Colonic mucosa (tissue), 4 donors: ENCODE results near the gene TRAPPC2B. TPM values are rescaled to one million over a fixed set of nuclear protein-coding genes. Genes with fewer than 3 reads are reported as not detected.
"Not testable (repeated sequence)": the region's sequence is repeated elsewhere in the genome, so short reads cannot be mapped to it uniquely, and the experiment has no call there.

Experiments used
- DNase-seq: peaks from one replicate; pipeline ENCODE4 v3.0.0-alpha.2; 2020
- H3K27ac ChIP-seq: fragments of 200-600 bp; one replicate; pipeline ENCODE4 v1.8.0; 2021
- H3K27me3 ChIP-seq: fragments of 200-600 bp; one replicate; pipeline ENCODE4 v1.8.0; 2021
- H3K36me3 ChIP-seq: fragments of 200-600 bp; one replicate; pipeline ENCODE4 v1.8.0; 2021
- H3K4me1 ChIP-seq: fragments of 200-600 bp; one replicate; pipeline ENCODE4 v1.8.0; 2021; ENCODE audit warnings: mild to moderate bottlenecking
- H3K4me3 ChIP-seq: fragments of 200-600 bp; one replicate; pipeline ENCODE4 v1.8.0; 2021
- H3K9ac ChIP-seq, 2 donors: one replicate each; pipeline ENCODE4 v1.7.0; 2013; ENCODE audit warnings: control low read depth in 2 of 2, low read depth in 2 of 2, low read length in 2 of 2
- H3K9me3 ChIP-seq: fragments of 200-600 bp; one replicate; pipeline ENCODE4 v1.8.0; 2021
- CTCF ChIP-seq: fragments of 200-600 bp; IDR thresholded peaks from one replicate; pipeline ENCODE4 v1.8.0; 2022; ENCODE audit warnings: antibody characterized with exemption, mild to moderate bottlenecking
- intact Hi-C: fragments of 100-400 bp; cut with DNase I; formaldehyde crosslinking; loops from one replicate; pipeline ENCODE4 v1.14.1; 2022
- total RNA-seq, 2 donors: library from RNA; stranded (reverse); fragmentation: NEBNext Ultra II Directional in 1 of 2; extraction: Animal tissue kit (Norgen Biotek cat#: 25700) in 1 of 2; gene quantifications; one replicate each; pipeline ENCODE4 v1.2.1, GENCODE V29; 2021
- donor health status: healthy.
- donor health status: DM: no; HTN: no; CAD: no.
- donor health status: DM: no; HTN: no; CAD: no.

Gene TRAPPC2B
- total RNA-seq, 2 donors from 2014 or later, result 3.8 to 4.6 TPM

GRCh38 chr19:57357406-57357805 lies 5.9 kb upstream of the TRAPPC2B start:
- H3K4me3 ChIP-seq, result no peak overlapping the region
- peaks cover 15% of the 10 kb centered on the region for H3K36me3 ChIP-seq
- H3K9me3 ChIP-seq, result no peaks in the 10 kb centered on the region
- intact Hi-C loops, result no loop called here
- no peak for DNase-seq
- no peak overlapping the region for H3K9ac ChIP-seq
- TF ChIP-seq CTCF, result no peak
- no peaks in the 10 kb centered on the region for H3K4me1 ChIP-seq
- H3K27me3 ChIP-seq, result no peaks in the 10 kb centered on the region
- H3K27ac ChIP-seq, result no peak overlapping the region

- intact Hi-C loops, result no loop called here
- no peak for TF ChIP-seq CTCF
- Histone ChIP-seq H3K9me3 (no peaks in the 10 kb centered on the region), H3K36me3 (peaks cover 15% of the 10 kb centered on the region), H3K9ac (no peak overlapping the region), H3K27me3 (no peaks in the 10 kb centered on the region), H3K4me1 (no peaks in the 10 kb centered on the region), H3K27ac (no peak overlapping the region), H3K4me3 (no peak overlapping the region)
- no peak for DNase-seq
These were observed 4.1 kb upstream of the TRAPPC2B start for GRCh38 chr19:57359300-57359699.

GRCh38 chr19:57362419-57362818 lies 932 bp upstream of the TRAPPC2B start:
- H3K27ac ChIP-seq, result no peak overlapping the region
- intact Hi-C loops, result no loop called here
- H3K36me3 ChIP-seq, result no peaks in the 10 kb centered on the region
- DNase-seq, result no peak
- no peak for TF ChIP-seq CTCF
- H3K4me1 ChIP-seq, result no peaks in the 10 kb centered on the region
- no peaks in the 10 kb centered on the region for H3K27me3 ChIP-seq
- no peaks in the 10 kb centered on the region for H3K9me3 ChIP-seq
- H3K9ac ChIP-seq, result no peak overlapping the region
- peak overlapping the region; percentile 84 for H3K4me3 ChIP-seq

GRCh38 chr19:57363688-57364181 lies 384 bp downstream of the TRAPPC2B start:
- intact Hi-C loops, result no loop called here
- Histone ChIP-seq H3K36me3 (no peaks in the 10 kb centered on the region), H3K27ac (peak overlapping the region; percentile 87), H3K4me1 (no peaks in the 10 kb centered on the region), H3K4me3 (peak overlapping the region; percentile 84), H3K9me3 (no peaks in the 10 kb centered on the region), H3K27me3 (no peaks in the 10 kb centered on the region), H3K9ac (peak overlapping the region; percentile 32 to 58)
- TF ChIP-seq CTCF, result no peak
- no peak for DNase-seq

- Histone ChIP-seq H3K27ac (no peak overlapping the region), H3K4me1 (no peaks in the 10 kb centered on the region), H3K36me3 (no peaks in the 10 kb centered on the region), H3K4me3 (no peak overlapping the region), H3K9me3 (no peaks in the 10 kb centered on the region), H3K9ac (no peak overlapping the region), H3K27me3 (no peaks in the 10 kb centered on the region)
- no peak for TF ChIP-seq CTCF
- DNase-seq, result no peak
- intact Hi-C loops, result no loop called here
These were observed 3.4 kb downstream of the TRAPPC2B start for GRCh38 chr19:57366776-57367175.

- H3K4me3 ChIP-seq, result no peak overlapping the region
- H3K27me3 ChIP-seq, result no peaks in the 10 kb centered on the region
- H3K27ac ChIP-seq, result no peak overlapping the region
- H3K9me3 ChIP-seq, result no peaks in the 10 kb centered on the region
- intact Hi-C loops, result no loop called here
- no peaks in the 10 kb centered on the region for H3K4me1 ChIP-seq
- TF ChIP-seq CTCF, result no peak
- no peak overlapping the region for H3K9ac ChIP-seq
- DNase-seq, result no peak
- H3K36me3 ChIP-seq, result no peaks in the 10 kb centered on the region
These were observed 10.8 kb downstream of the TRAPPC2B start for GRCh38 chr19:57374179-57374578.

- H3K27ac ChIP-seq, H3K9me3 ChIP-seq, intact Hi-C loops, H3K4me3 ChIP-seq, H3K9ac ChIP-seq, DNase-seq, H3K36me3 ChIP-seq, H3K27me3 ChIP-seq, H3K4me1 ChIP-seq: not testable (repeated sequence)
These were observed 11.3 kb downstream of the TRAPPC2B start for GRCh38 chr19:57374647-57375046.
